Keratinocyte (primary cell): ENCODE measurements around the gene CPAMD8. TPM values are rescaled to one million over a fixed set of nuclear protein-coding genes. Genes with fewer than 3 reads are reported as not detected.
"Not testable (repeated sequence)": the region's sequence is repeated elsewhere in the genome, so short reads cannot be mapped to it uniquely, and the experiment has no call there.

Source experiments
- DNase-seq: peaks from one replicate; pipeline ENCODE4 v3.0.0-alpha.2; 2011; ENCODE audit warnings: low read depth, missing footprints, low spot score
- FAIRE-seq: peaks from 2 replicates; lab custom pipeline; 2011; peaks lifted over from hg19 to GRCh38; lab: Jason Lieb, UNC
- H2AFZ ChIP-seq: 2 replicates; pipeline ENCODE4 v1.6.0; 2012; ENCODE audit warnings: low read length, control low read depth, inconsistent platforms; ENCODE audit not compliant: control insufficient read depth
- H3K27ac ChIP-seq: 2 replicates; pipeline ENCODE4 v1.5.1; 2011; ENCODE audit warnings: low read length; ENCODE audit not compliant: control insufficient read depth, insufficient read depth
- H3K27me3 ChIP-seq: 3 replicates; pipeline ENCODE4 v1.6.0; 2011; ENCODE audit warnings: low read length; ENCODE audit not compliant: control insufficient read depth, insufficient read depth; ENCODE audit errors: extremely low read depth
- H3K36me3 ChIP-seq, 2 experiments: 2 replicates in 1 of 2; 3 replicates in 1 of 2; pipeline ENCODE4 v1.5.1; 2011; ENCODE audit warnings: low read length in 2 of 2, mild to moderate bottlenecking in 1 of 2; ENCODE audit not compliant: control insufficient read depth in 2 of 2, insufficient read depth in 2 of 2; ENCODE audit errors: extremely low read depth in 1 of 2
- H3K4me1 ChIP-seq: 3 replicates; pipeline ENCODE4 v1.5.1; 2011; ENCODE audit warnings: low read length; ENCODE audit not compliant: control insufficient read depth, insufficient read depth; ENCODE audit errors: extremely low read depth
- H3K4me2 ChIP-seq: 3 replicates; pipeline ENCODE4 v1.6.0; 2011; ENCODE audit warnings: low read depth, low read length; ENCODE audit not compliant: control insufficient read depth, insufficient read depth; ENCODE audit errors: extremely low read depth
- H3K4me3 ChIP-seq, 3 experiments: fragments of 200-600 bp in 1 of 3; sonication (generic) in 1 of 3; 2 replicates in 2 of 3; 3 replicates in 1 of 3; pipeline ENCODE4 v1.5.1; 2011 to 2016; ENCODE audit warnings: low read length in 3 of 3, mild to moderate bottlenecking in 3 of 3, control low read depth in 2 of 3, inconsistent platforms in 1 of 3, low read depth in 1 of 3, mixed read lengths in 1 of 3, mixed run types in 1 of 3, moderate library complexity in 1 of 3; ENCODE audit not compliant: control insufficient read depth in 2 of 3, insufficient read depth in 2 of 3; ENCODE audit errors: extremely low read depth in 1 of 3
- H3K79me2 ChIP-seq: 2 replicates; pipeline ENCODE4 v1.6.0; 2012; ENCODE audit warnings: low read length; ENCODE audit not compliant: control insufficient read depth, insufficient read depth
- H3K9ac ChIP-seq: 3 replicates; pipeline ENCODE4 v1.6.0; 2011; ENCODE audit warnings: low read length; ENCODE audit not compliant: control insufficient read depth, insufficient read depth; ENCODE audit errors: extremely low read depth
- H3K9me1 ChIP-seq: 3 replicates; pipeline ENCODE4 v1.6.0; 2011; ENCODE audit warnings: low read length; ENCODE audit not compliant: control insufficient read depth, insufficient read depth; ENCODE audit errors: extremely low read depth
- H3K9me3 ChIP-seq: 2 replicates; pipeline ENCODE4 v1.5.1; 2012; ENCODE audit warnings: low read depth, low read length; ENCODE audit not compliant: control insufficient read depth
- H4K20me1 ChIP-seq: 3 replicates; pipeline ENCODE4 v1.6.0; 2011; ENCODE audit warnings: low read length; ENCODE audit not compliant: control insufficient read depth, insufficient read depth; ENCODE audit errors: extremely low read depth
- EZH2 ChIP-seq: IDR thresholded peaks from one replicate; pipeline ENCODE4 v1.6.1; 2012; ENCODE audit warnings: inconsistent platforms, mild to moderate bottlenecking, low read length, moderate library complexity
- dilution Hi-C: fragments of 300-500 bp; cut with MboI; formaldehyde crosslinking; loops from one replicate; pipeline ENCODE4 v1.7.0; 2020; ENCODE audit warnings: low sequenced_read_pairs; ENCODE audit not compliant: extremely low pct_ligation_motif_present
- polyA plus RNA-seq, 5 experiments: library from polyadenylated mRNA; depleted of rRNA in 3 of 5; stranded (reverse) in 3 of 5; stranded (forward) in 1 of 5; unstranded in 1 of 5; fragments of >200 nt; gene quantifications; 1 replicate in 1 of 5; 2 replicates in 3 of 5; 3 replicates in 1 of 5; pipeline versions ENCODE4 v1.2.1 to v1.2.3, GENCODE V29; 2011 to 2012; ENCODE audit warnings: missing spikeins in 2 of 5, low read depth in 1 of 5, low replicate concordance in 1 of 5
- TF ChIP-seq, protein P1 (sequence below), 3 experiments: IDR thresholded peaks in 1 of 3; conservative IDR thresholded peaks in 1 of 3; optimal IDR thresholded peaks in 1 of 3; 2 replicates in 2 of 3; 3 replicates in 1 of 3; pipeline versions ENCODE3 to v1.5.1; 2011; ENCODE audit warnings: low read length in 3 of 3, mild to moderate bottlenecking in 3 of 3, moderate library complexity in 2 of 3, control low read depth in 1 of 3, inconsistent platforms in 1 of 3; ENCODE audit not compliant: insufficient read depth in 2 of 3; ENCODE audit errors: extremely low read depth in 1 of 3

The CPAMD8 gene
- polyA plus RNA-seq, 1 donor (not counting 4 experiments of a cell fraction or from before 2014, with no cell fraction given) = 0.38 TPM

DNA sequence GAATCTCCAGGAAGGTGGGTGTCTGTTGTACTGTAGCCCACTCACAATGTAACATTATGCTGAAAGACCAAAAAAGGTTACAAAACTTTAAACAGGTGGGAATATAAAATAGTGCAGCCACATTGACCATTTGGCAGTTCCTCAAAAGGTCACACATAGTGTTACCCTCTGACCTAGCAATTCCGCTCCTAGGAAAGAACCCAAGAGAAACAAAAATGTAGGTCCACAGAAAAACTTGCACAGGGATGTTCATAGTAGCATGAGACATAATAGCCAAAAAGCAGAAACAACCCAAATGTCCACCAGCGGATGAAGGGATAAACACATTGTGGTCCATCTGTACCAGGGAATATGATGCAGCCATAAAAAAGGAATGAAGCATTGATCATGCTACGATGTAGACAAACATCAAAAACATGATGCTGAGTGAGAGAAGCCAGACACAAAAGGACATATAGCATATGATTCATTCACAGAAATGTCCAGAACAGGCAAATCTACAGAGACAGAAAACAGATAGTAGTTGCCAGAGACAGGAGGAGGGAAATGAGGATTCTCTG lies 27.9 kb downstream of the CPAMD8 start:
- TF ChIP-seq, protein P1, sequence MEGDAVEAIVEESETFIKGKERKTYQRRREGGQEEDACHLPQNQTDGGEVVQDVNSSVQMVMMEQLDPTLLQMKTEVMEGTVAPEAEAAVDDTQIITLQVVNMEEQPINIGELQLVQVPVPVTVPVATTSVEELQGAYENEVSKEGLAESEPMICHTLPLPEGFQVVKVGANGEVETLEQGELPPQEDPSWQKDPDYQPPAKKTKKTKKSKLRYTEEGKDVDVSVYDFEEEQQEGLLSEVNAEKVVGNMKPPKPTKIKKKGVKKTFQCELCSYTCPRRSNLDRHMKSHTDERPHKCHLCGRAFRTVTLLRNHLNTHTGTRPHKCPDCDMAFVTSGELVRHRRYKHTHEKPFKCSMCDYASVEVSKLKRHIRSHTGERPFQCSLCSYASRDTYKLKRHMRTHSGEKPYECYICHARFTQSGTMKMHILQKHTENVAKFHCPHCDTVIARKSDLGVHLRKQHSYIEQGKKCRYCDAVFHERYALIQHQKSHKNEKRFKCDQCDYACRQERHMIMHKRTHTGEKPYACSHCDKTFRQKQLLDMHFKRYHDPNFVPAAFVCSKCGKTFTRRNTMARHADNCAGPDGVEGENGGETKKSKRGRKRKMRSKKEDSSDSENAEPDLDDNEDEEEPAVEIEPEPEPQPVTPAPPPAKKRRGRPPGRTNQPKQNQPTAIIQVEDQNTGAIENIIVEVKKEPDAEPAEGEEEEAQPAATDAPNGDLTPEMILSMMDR (optimal IDR thresholded peaks at IDR 0.05 in 1 of 3, IDR thresholded peaks at IDR 0.05 in 1 of 3, conservative IDR thresholded peaks at IDR 0.05 in 1 of 3; ENCODE audit: extremely low read depth in 1 of 3, insufficient read depth in 2 of 3, low read length in 3 of 3) = no peak
- TF ChIP-seq EZH2 = no peak
- dilution Hi-C loops = no loop called here
- no peaks in the 10 kb centered on the region for H3K36me3 ChIP-seq
- H4K20me1 ChIP-seq = no peaks in the 10 kb centered on the region
- H3K27me3 ChIP-seq = peaks cover 4% of the 10 kb centered on the region
- H2AFZ ChIP-seq = no peak overlapping the region
- no peaks in the 10 kb centered on the region for H3K9me1 ChIP-seq
- no peak overlapping the region for H3K4me2 ChIP-seq
- DNase-seq (no peak), FAIRE-seq (no peak)
- H3K4me3 ChIP-seq = no peak overlapping the region
- H3K4me1 ChIP-seq = no peaks in the 10 kb centered on the region
- no peak overlapping the region for H3K27ac ChIP-seq
- H3K9me3 ChIP-seq = peaks cover 2% of the 10 kb centered on the region
- H3K9ac ChIP-seq = no peak overlapping the region
- no peaks in the 10 kb centered on the region for H3K79me2 ChIP-seq

DNA sequence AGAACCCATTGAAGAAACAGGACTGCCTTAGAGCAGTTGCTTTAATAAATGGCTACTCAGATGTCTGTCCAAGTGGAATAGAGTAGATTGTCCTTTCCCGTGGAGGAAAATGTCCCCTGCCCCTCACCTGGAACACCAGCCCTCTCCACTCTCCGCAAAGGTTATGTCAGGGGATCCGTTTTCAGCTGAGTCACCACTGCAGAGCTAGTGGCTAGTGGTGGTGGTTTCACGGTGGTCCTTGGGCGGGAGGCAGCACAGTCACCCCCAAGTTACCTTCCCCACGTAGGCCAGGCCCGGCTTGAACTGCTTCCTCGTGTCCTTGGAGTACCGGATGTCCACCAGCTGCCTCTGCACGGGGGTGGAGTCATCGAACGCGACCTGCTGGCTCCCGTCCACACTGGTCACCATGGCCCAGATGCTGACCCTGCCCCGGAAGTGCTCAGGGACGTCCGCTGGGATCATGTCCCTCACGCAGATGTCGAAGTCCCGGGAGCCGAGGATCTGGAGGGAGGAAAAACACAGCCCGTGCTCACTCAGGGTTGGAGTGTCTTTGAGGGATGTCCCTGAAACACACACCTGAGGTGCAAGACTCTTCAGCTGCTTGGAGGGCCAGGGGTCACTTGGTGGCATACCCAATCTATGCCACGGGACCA lies 29.6 kb downstream of the CPAMD8 start:
- H3K4me1 ChIP-seq, H3K36me3 ChIP-seq, H4K20me1 ChIP-seq, FAIRE-seq, H3K27ac ChIP-seq, DNase-seq, H3K9ac ChIP-seq, H3K79me2 ChIP-seq, H3K4me3 ChIP-seq, H3K4me2 ChIP-seq, dilution Hi-C loops, H3K9me3 ChIP-seq, H3K9me1 ChIP-seq, H3K27me3 ChIP-seq, H2AFZ ChIP-seq: not testable (repeated sequence)
